ENCODE results near the gene SLC5A6.
"Not testable (repeated sequence)": the region's sequence is repeated elsewhere in the genome, so short reads cannot be mapped to it uniquely, and the experiment has no call there.

SLC5A6 gene

DNA sequence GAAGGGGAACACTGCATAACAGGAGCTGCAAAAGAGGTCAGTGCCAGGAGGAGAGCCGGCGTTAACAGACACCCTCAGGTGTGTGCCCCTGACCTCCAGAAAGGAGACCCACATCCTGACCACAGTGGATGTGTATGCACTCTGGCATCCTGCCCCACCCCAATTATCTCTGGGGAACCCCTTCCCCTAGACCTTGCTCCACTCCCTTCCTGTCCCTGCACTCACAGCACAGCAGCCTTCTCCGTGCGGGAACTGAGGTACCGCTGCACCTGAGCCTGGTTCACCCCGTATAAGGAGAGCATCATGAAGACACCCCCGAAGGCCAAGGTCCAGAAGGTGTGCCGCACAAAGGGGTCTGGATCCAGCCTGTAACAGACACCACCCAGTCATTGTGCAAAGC is 7.5 kb downstream of the SLC5A6 start:
- no peak for DNase-seq (ENCODE audit: low read depth)

DNA sequence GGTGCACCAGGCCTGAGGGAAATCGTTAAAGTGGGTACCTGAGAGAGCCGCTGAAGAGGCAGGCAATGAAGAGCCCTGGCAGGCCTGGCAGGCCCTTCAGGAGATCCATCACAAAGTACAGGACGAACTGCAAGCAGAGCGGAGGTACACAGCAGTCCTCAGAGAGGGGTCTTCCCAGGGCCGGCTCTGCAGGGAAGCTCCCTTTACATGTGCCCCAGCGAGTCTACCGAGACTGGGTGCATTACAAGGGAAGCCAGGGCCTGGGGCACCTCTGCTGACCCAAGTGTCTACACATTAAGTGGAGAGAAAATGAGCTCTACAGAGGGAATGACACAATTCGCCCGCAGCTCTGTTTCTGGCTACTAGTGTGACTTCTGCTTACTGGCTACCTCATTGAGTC is 8.3 kb downstream of the SLC5A6 start:
- no peak for DNase-seq (ENCODE audit: low read depth)

DNA sequence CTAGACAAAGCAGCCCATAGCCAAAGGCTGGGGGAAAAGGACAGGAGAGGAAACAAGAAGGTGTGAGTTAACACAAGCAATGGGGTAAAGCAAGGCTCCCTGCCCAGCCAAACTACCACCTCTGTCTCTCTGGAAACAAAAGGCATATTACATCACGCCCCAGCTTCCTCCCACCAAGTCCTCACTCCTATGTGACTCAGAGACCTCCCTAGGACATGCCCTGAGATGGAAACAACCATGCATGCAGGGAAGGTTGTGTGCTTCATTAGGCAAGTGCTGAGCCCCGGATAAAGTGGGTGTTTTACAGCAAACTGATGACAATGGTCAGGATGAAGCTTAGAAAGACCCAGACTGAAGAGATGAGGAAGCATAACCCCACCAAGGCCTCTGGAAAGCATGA is 9.2 kb downstream of the SLC5A6 start:
- DNase-seq (ENCODE audit: low read depth): no peak

DNA sequence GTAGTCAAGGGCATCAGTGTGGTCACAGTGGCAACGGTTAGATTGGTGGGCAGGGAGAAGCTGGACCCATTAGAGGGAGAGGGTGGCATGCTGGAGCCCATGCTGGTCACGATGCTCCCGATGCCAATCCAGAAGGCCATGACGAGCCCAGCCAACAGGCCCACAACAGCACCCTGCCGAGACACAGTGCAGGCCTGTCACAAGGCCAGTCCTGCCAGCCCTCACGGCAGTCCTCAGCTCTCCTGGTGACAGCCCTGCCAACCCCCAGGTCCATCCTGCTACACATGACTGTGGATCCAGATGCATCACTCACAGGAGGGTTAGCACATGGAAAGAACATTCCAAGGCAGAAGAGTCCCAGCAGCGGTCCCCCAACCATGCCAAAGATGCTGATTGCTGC is 10.4 kb downstream of the SLC5A6 start:
- DNase-seq (ENCODE audit: low read depth): no peak

DNA sequence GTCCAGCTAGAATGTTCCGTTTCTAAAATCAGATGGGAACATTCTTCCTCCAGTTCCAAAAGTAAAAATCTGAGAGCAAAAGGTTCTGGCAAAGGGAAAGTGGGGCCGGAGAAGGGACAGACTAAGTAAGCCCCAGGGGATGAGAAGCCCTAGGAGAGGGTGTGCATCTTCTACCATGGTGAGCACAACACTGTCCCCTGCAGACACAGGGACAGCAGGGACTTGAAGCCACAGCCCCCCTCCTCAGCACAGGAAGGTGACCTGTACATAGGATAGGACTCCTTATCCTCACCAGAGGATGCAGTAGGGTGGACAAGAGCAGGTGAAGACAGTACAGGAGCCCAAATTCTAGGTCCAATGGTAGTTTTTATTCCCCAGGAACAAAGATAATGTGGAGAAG is 12.8 kb downstream of the SLC5A6 start:
- no peak for DNase-seq (ENCODE audit: low read depth)

DNA sequence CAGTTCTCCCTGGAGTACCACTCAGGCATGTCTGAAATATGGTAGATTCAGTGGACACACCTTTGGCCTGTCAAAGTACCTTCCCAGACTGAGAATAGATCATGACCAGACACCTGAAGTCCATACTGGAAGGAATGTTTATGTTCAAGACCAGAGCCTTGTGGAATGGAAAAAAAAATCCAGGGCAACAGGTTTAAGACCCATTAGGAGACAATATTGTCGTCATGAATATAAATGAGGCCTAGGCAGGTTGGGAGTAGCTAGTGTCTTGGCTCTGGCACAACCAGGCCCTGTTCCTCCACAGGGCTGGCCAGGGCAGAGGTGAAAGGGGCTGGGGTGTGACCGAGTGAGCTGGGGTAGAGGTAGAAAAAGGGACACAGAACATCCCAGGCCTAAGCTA is 13.4 kb downstream of the SLC5A6 start:
- DNase-seq (ENCODE audit: low read depth): no peak

DNA sequence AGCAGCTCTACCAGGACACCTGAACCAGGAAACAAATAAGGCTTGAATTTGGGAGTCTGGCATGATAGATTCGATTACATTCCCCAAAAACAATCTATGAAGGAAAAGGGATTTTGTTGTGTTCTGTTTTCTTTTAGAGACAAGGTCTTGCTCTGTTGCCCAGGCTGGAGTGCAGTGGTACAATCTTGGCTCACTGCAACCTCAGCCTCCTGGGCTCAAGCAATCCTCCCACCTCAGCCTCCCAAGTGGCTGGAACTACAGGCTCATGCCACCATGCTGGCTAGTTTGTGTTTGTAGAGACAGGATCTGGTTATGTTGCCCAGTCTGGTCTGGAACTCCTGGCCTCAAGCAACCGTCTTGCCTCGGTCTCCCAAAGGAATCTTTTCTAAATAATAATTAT is 14.0 kb downstream of the SLC5A6 start:
- DNase-seq (ENCODE audit: low read depth): not testable (repeated sequence)

DNA sequence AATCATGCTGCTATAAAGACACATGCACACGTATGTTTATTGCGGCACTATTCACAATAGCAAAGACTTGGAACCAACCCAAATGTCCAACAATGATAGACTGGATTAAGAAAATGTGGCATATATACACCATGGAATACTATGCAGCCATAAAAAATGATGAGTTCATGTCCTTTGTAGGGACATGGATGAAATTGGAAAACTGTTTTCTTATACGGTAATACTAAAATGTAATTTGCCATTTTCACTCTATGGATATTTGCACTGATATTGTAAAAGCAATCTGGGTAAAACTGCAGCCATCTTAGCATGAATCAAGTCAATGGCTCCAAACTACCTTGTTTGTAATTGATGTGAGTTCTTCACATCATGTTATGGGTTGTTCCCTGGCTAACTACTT is 16.3 kb downstream of the SLC5A6 start:
- DNase-seq (ENCODE audit: low read depth): not testable (repeated sequence)

DNA sequence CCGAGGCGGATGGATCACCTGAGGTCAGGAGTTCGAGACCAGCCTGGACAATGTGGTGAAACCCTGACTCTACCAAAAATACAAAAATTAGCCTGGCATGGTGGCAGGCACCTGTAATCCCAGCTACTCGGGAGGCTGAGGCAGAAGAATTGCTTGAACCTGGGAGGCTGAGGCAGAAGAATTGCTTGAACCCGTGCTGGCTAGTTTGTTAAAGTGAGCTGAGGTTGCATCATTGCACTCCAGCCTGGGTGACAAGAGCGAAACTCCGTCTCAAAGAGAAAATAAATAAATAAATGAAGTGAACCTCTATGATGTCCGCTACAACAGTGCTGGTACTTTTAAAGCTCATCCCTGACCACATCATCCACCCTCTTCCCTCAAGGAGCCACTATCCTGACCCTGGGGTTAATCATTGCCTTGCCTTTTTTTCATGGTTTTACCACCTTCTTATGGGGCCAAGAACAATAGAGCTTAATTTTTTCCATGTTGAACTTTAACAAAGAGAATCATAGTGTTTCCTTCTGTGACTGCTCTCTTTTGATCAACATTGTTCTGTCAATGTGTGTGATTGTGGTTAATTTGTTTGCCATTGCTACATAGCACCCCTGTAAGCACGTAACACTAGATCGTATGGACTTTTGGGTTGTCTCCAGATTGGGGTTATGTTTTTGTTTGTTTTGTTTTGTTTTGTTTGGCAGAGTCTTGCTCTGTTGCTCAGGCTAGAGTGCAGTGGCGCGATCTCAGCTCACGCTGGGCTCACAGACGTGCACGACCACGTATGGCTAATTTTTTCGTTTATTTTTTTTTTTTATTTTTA is 17.3 kb downstream of the SLC5A6 start:
- DNase-seq (ENCODE audit: low read depth): no peak

DNA sequence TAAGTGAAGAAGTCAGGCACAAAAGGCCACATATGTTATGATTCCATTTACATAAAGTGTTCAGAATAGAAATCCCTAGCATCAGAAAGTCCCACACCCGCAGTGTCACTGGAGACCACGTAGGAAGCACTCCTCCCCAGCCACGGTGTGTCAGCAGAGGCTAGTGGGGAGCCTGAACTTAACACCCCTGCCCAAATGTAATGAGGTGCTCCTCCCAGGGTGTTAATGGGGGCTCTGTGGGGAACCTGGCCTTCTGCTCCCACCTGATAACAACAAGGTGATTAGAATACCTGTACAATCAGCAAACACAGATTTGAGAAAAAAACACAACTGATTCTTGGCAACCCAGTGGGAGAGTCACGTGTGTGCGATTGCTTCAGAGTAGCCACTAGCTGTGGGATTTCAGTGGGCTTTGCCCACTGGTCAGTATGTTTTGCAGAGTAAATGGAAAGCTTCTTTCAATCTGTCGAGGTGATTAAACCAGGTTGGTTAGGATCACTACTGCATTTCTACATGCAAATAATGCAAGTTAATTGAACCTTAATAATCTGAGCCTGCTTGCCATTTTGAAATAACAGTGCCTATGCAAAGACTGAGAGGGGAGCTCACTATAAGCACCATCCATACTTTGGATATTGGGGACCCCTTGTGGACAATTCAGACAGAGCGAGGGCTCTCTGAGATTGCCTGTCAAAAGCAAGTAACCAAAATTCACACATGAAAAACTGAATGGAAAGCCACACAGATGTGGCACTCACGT is 20.8 kb downstream of the SLC5A6 start:
- DNase-seq (ENCODE audit: low read depth): no peak

DNA sequence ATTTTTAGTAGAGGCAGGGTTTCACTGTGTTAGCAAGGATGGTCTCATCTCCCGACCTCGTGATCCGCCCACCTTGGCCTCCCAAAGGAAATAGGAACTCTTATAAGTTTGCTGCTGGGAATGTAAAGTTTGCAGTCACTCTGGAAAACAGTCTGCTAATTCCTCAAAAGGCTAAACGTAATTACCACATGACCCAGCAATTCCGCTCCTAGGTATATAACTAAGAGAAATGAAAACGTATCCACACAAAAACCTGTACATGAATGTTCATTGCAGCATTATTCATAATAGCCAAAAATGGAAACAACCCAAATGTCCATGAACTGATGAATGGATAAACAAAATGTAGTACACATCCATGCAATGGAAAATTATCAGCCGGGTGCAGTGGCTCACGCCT is 22.1 kb downstream of the SLC5A6 start:
- no peak for DNase-seq (ENCODE audit: low read depth)

DNA sequence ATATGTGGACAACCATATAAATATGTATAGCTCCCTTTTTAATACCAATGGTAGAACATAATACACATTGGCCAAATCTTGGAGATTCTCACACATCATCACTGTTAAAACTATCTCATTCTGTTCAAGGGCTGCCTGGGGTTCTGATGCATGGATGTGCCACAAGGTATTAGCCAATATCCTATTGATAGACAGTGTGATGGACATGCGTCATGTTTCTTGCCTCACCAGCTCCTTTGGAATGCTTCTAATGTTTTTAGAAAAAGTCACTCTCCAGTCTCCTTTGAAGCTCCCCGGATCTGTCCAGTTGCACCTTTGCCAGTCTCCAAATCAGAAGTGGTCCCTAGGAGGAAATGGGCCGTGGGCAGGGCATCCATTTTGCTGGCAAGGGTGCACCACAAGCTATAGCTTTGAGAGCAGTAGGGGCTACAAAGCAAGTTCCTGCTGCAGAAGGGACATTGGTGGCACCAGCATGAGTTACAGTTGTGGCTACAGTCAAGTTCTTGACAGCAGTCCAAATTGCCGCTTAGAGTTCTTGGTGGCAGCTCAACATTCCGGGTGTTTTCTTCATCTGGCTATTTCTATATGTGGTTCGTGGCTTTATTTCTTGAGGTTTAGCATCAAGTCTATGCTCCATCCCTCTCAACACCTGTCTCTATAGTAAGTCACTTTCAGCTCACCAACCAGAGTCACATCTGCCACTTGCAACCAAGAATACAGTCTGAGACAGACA is 25.3 kb downstream of the SLC5A6 start:
- no peak for DNase-seq (ENCODE audit: low read depth)

DNA sequence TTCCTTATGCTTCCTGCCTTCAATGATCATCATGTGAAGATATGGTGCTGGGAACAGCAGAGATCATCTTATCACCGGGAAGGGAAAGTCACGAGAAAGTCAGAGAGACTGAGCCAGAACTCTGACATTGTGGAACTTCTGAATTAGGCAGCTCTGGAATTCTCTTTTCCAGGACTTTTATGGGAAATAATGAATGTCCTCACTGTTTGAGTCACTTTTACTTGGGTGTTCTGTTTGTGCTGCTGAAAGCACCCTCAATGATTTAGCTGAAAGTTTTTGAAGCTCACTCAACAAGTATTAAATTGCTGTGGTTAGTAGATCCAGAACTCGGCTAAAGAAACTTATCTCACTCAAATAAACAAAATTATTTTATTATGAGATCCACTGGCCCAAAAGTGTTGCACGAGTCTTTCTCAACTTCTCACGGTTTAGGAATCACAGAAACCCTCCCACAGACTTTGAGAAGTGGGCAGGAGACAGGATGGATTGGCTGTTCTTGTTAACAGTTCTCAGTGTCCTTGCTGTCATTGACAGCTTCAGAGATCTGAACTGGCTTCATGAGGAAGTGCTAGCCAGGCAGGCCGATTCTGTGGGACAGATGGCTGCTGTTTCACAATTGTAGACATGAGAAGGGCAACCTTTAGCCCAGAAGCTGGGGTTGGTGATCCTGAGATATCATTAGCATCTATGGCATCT is 26.6 kb downstream of the SLC5A6 start:
- no peak for DNase-seq (ENCODE audit: low read depth)

DNA sequence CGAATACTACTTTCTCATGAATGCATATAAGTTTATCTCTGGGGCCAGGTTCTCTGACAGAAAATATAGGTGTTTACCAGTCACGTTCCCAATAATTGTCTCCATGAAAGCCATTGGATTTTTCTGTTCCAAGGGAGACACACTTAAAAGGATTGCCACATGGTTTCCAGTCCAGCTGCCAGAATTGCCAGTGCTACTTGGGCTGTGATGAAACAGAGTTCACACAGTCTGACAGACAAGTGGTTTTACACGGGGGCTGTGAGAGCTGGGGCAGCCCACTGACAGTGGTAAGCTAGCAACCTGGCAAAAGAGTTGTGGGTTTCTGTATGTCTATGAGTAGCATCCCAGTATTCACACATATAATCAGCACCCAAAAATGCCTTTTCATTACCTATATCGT is 28.0 kb downstream of the SLC5A6 start:
- DNase-seq (ENCODE audit: low read depth): no peak

DNA sequence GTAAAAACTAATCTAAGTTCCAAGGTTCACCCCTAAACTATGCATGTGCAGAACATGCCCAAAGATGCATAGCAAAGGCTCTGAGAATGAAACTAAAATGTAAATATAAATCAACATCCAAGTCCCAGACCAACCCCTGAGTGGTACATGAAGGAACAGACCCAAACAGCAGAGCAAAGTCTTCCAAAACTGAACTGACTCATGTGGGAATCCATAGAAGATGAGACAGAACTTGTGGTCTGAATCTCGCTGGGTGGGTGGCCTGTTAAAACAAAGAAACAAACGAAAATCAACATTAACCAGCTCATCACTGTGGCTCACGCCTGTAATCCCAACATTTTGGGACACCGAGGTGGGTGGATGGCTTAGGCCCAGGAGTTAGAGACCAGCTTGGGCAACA is 29.7 kb downstream of the SLC5A6 start:
- no peak for DNase-seq (ENCODE audit: low read depth)

DNA sequence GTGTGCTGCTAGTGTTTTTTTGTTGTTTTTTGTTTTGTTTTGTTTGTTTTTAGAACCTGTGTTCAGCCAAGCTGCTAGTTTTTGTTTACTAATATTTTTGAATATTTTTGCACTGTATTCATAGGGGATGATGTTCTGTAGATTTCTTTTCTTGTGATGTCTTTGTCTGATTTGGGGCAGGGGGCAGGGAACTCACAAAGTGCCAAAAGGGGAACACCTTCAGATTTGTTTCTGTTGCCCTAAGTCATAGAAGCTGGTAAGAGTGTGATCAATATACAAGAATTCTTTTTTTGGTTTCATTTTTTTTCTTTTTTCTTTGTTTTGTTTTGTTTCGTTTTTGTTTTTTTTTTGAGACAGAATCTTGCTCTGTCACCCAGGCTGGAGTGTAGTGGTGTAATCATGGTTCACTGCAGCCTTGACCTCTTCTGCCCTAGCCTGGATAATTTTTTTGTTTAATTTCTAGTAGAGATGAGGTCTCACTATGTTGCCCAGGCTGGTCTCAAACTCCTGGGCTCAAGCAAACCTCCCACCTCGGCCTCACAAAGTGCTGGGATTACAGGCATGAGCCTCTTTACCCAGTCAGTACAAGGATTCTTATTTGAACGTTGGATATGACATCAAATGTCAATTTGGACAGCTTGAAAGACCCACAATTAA is 32.6 kb downstream of the SLC5A6 start:
- no peak for DNase-seq (ENCODE audit: low read depth)

DNA sequence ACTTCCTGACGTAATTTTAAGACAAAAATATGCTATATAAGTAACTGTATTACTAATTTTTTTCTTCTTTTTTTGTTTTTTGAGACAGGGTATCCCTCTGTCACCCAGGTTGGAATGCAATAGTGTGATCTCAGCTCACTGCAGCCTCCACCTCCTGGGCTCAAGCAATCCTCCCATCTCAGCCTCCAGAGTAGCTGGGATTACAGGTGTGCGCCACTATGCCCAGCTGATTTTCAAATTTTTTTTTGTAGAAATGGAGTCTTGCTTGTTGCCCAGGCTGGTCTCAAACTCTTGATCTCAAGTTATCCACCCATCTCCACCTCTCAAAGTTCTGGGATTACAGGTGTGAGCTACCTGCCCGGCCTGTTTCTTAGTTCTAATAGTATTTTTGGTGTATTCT is 33.6 kb downstream of the SLC5A6 start:
- no peak for DNase-seq (ENCODE audit: low read depth)

DNA sequence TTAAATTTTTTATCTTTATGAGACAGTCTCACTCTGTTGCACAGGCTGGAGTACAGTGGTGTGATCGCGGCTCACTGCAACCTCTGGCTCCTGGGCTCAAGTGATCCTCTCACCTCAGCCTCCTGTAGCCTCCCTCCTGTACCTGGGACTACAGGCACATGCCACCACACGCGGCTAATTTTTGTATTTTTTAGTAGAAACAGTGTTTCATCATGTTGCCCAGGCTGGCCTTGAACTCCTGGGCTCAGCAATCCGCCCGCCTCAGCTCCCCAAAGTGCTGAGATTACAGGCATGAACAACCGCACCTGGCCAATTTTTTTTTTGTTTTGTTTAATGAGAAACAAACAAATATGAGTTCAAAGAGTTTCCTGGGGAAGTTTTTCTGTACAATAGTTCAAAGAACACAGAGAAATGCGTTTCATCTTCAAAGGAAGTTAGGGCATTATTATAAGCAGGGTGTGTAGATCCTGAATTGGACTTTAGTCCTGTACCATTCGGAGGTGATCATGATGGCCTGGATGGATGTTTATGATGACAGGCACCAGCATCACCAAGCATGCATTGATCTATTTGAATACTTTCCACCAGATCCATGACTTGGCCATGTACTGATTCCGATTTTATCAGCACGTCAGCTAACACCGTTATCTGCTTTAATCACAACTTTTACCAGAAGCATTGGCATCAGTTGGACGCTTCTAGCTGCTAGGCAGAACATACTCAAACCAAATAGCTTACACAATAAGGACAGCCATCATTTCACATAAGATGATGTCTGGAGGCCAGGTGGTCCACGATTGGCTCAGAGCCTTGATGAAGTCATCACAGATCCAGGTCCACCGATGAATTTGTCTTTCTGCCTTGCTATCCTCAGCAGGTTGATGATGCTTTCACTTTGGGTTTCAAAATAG is 34.4 kb downstream of the SLC5A6 start:
- no peak for DNase-seq (ENCODE audit: low read depth)

DNA sequence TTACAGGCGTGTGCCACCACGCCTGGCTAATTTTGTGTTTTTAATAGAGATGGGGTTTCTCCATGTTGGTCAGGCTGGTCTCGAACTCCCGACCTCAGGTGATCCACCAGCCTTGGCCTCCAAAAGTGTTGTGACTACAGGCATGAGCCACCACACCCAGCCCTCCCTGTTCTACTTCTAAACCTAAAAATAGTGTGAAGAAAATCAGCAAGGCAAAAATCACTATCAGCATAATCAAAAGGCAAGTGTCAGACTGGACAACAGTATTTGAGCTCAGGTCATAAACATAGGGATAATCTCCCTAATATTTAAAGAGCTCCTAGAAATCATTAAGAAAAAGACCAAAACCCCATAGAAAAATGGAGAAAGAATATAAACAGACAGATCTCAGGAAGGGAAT is 36.3 kb downstream of the SLC5A6 start:
- not testable (repeated sequence) for DNase-seq (ENCODE audit: low read depth)

DNA sequence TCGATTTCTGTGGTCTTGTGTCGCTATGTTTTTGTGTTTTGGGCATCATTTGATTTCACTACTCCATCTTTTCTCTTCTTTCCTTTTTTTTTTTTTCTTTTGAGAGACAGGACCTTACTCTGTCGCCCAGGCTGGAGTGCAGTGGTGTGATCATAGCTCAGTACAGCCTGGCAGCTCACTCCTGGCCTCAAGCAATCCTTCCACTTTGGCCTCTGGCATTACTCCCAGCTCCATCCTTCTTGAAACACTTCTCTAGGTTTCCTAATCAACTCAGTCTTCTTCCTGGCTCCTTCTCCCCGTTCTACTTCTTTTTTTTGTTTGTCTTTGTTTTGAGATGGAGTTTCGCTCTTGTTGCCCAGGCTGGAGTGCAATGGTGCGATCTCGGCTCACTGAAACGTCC is 36.7 kb downstream of the SLC5A6 start:
- DNase-seq (ENCODE audit: low read depth): no peak

DNA sequence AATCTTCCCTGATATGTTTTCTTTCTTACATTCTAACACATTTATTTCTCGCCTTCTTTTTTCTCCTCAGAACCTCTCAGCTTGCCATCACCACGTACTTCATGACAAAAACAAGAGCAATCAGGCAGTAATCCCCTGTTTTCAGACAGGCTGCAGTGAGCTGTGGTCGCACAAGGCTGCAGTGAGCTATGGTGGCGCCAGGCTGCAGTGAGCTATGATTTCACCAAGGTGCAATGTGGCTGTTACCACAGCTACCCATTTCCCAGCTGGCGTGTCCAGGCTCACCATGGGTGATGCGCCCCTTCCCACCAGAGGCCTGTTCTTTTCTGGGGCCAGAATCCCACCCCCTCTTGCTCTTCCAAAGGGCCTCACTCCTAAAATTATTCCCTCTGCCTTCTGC is 37.4 kb downstream of the SLC5A6 start:
- no peak for DNase-seq (ENCODE audit: low read depth)

All from T-helper 22 cell (primary cell).